Stimulated activated CD4-positive, alpha-beta T cell treated with anti-CD3 and anti-CD28 coated beads, Interleukin-4, amount 100 ng/mL, for 48 hours (primary cell): ENCODE data around the gene SYNPO2.
"Not testable (repeated sequence)": the region's sequence is repeated elsewhere in the genome, so short reads cannot be mapped to it uniquely, and the experiment has no call there.

Experiments used
- DNase-seq, 2 donors: peaks; one replicate each; pipeline ENCODE4 v3.0.0-alpha.2; 2020; ENCODE audit warnings: low read depth in 2 of 2

The SYNPO2 gene

GRCh38 chr4:119032921-119033685 lies 144.4 kb downstream of the SYNPO2 start:
- no peak for DNase-seq

GRCh38 chr4:119034276-119035008 lies 145.8 kb downstream of the SYNPO2 start:
- DNase-seq, result no peak

- no peak for DNase-seq
Measured at GRCh38 chr4:119035951-119036737, 147.5 kb downstream of the SYNPO2 start.

GRCh38 chr4:119037709-119038108 lies 149.1 kb downstream of the SYNPO2 start:
- DNase-seq, result no peak

- DNase-seq, result no peak
Measured at GRCh38 chr4:119038116-119038841, 149.6 kb downstream of the SYNPO2 start.

- DNase-seq, result no peak
Measured at GRCh38 chr4:119039160-119039559, 150.5 kb downstream of the SYNPO2 start.

GRCh38 chr4:119039779-119040178 lies 151.1 kb downstream of the SYNPO2 start:
- no peak for DNase-seq

- no peak for DNase-seq
Measured at GRCh38 chr4:119040261-119040660, 151.6 kb downstream of the SYNPO2 start.

GRCh38 chr4:119040694-119041185 lies 152.1 kb downstream of the SYNPO2 start:
- no peak for DNase-seq

- no peak for DNase-seq
Measured at GRCh38 chr4:119041396-119041795, 152.7 kb downstream of the SYNPO2 start.

GRCh38 chr4:119041951-119042560 lies 153.4 kb downstream of the SYNPO2 start:
- DNase-seq, result peak; percentile 17 to 34

GRCh38 chr4:119046263-119046662 lies 157.6 kb downstream of the SYNPO2 start:
- no peak for DNase-seq

- not testable (repeated sequence) for DNase-seq
Measured at GRCh38 chr4:119047059-119047458, 158.4 kb downstream of the SYNPO2 start.

GRCh38 chr4:119048446-119048845 lies 159.8 kb downstream of the SYNPO2 start:
- DNase-seq, result no peak

GRCh38 chr4:119049342-119049741 lies 160.7 kb downstream of the SYNPO2 start:
- DNase-seq, result no peak

- DNase-seq, result no peak
Measured at GRCh38 chr4:119050527-119051090, 162.0 kb downstream of the SYNPO2 start.

- no peak for DNase-seq
Measured at GRCh38 chr4:119053245-119053644, 164.6 kb downstream of the SYNPO2 start.

- no peak for DNase-seq
Measured at GRCh38 chr4:119053997-119054396, 165.3 kb downstream of the SYNPO2 start.

GRCh38 chr4:119057417-119057816 lies 168.8 kb downstream of the SYNPO2 start:
- no peak for DNase-seq

GRCh38 chr4:119059221-119059620 lies 170.6 kb downstream of the SYNPO2 start:
- no peak for DNase-seq

GRCh38 chr4:119067125-119067524 lies 178.5 kb downstream of the SYNPO2 start:
- not testable (repeated sequence) for DNase-seq
